Measurements from ENCODE around the gene ID3.

DNA sequence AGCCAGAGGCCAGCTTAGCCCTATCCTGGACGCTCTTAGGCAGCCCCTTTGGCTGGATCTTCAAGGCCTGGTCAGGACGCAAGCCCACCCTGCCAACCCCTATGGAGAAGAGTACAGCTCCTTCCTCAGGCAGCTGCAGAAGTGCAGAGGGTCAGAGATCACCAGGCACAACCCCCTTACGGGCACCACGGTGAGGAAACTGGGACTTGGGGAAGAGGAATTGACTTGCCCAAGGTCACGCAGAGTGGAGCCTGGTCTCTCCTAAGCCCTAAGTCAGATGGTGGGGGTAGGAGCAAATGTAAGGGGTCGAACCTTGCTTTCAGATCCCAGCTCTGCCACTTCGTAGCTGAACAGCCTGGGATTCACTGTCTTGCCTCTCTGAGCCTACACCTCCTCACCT lies 31.9 kb downstream of the ID3 start:
- TF ChIP-seq, protein P1, sequence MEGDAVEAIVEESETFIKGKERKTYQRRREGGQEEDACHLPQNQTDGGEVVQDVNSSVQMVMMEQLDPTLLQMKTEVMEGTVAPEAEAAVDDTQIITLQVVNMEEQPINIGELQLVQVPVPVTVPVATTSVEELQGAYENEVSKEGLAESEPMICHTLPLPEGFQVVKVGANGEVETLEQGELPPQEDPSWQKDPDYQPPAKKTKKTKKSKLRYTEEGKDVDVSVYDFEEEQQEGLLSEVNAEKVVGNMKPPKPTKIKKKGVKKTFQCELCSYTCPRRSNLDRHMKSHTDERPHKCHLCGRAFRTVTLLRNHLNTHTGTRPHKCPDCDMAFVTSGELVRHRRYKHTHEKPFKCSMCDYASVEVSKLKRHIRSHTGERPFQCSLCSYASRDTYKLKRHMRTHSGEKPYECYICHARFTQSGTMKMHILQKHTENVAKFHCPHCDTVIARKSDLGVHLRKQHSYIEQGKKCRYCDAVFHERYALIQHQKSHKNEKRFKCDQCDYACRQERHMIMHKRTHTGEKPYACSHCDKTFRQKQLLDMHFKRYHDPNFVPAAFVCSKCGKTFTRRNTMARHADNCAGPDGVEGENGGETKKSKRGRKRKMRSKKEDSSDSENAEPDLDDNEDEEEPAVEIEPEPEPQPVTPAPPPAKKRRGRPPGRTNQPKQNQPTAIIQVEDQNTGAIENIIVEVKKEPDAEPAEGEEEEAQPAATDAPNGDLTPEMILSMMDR (IDR thresholded peaks at IDR 0.05) = no peak
- no peak for TF ChIP-seq RFX5 (IDR thresholded peaks at IDR 0.05; ENCODE audit: low read length)
- TF ChIP-seq POLR2AphosphoS5 (IDR thresholded peaks at IDR 0.05; ENCODE audit: low read depth, low read length) = no peak
